Tongue (tissue), 2 donors: ENCODE results near the gene TNFSF11. TPM values are rescaled to one million over a fixed set of nuclear protein-coding genes. Genes with fewer than 3 reads are reported as not detected.
"Not testable (repeated sequence)": the region's sequence is repeated elsewhere in the genome, so short reads cannot be mapped to it uniquely, and the experiment has no call there.

Experiments used
- DNase-seq: peaks from one replicate; pipeline ENCODE4 v3.0.0-alpha.2; 2015
- total RNA-seq: library from RNA; depleted of rRNA; stranded (reverse); fragments of >200 nt; gene quantifications from one replicate; pipeline ENCODE4 v1.2.3, GENCODE V29; 2014

TNFSF11 gene, protein sequence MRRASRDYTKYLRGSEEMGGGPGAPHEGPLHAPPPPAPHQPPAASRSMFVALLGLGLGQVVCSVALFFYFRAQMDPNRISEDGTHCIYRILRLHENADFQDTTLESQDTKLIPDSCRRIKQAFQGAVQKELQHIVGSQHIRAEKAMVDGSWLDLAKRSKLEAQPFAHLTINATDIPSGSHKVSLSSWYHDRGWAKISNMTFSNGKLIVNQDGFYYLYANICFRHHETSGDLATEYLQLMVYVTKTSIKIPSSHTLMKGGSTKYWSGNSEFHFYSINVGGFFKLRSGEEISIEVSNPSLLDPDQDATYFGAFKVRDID
- total RNA-seq: 1.3 TPM

DNA sequence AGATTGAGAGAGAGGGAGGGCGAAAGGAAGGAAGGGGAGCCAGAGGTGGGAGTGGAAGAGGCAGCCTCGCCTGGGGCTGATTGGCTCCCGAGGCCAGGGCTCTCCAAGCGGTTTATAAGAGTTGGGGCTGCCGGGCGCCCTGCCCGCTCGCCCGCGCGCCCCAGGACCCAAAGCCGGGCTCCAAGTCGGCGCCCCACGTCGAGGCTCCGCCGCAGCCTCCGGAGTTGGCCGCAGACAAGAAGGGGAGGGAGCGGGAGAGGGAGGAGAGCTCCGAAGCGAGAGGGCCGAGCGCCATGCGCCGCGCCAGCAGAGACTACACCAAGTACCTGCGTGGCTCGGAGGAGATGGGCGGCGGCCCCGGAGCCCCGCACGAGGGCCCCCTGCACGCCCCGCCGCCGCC, at the start of gene TNFSF11:
TNFSF11 (plus strand) TSS at position 142 of the 400 bp plus-strand sequence; CDS start at position 294, 152 bp downstream.
- DNase-seq: no peak

DNA sequence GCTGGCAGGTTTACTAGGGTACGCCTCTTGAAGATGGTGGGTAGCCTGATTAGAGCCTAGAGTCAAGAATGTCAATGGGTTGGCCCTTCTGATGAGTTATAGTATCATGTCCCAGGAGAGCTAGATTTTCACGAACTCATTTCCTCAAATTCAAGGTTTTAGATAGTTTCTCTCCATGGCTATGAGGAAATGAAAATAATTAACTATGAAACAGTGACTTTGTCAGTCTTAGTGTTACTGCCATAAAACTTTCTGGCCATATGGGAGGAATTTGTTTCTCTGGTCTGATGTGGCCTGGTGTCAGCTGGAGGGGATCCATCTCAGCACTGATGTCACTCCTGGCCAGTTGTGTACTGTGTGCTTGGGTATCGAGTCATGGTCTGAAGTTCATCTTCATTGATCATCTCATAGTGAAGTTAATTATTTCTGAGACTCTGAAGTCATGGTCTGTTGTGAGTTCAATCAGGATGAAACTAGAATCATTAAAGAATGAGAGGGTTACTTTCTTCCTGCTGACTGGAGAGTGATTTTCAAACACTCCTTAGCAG, 49.4 kb upstream of the TNFSF11 start:
- DNase-seq: no peak

DNA sequence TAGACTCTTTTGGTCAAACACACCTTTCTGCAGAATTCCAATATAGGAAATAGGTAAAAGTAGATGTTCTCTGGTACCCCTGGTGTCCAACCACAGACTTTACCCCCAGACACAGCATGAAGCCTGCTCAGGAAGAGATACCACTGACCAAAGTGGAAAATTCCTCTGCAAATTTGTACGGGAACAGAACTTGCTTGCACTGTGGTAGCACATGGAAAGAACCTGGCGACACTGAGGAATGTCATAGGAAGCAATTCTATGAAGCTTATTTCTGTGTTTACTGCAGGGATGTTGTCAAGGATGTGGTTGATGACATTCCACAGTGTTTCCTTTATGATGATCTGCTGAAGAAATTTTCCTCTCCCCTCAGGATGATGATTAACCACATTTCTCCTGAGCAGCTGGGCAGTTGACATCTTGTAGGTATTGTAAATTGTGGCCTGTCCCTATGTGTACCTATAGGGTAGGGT, 48.9 kb upstream of the TNFSF11 start:
- no peak for DNase-seq

DNA sequence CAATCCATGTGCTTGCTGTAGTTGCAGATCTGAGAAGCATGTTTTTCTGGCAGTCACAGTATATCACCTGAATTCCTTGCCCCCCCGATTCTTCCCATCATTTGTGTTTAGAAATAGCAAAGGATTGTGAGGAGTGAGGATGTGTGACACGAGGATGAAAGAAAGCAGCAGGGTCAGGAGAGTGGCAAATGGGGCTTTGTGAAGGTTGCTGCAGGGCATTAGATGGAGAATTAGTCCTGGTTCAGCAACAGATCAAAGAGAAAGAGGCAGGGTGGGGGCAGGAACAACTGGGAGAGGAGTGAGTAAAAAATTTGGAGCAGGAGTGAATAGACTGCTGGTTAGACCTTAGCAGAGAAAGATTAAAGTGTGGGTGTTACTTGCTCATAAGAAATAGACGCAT, 47.7 kb upstream of the TNFSF11 start:
- DNase-seq: no peak

DNA sequence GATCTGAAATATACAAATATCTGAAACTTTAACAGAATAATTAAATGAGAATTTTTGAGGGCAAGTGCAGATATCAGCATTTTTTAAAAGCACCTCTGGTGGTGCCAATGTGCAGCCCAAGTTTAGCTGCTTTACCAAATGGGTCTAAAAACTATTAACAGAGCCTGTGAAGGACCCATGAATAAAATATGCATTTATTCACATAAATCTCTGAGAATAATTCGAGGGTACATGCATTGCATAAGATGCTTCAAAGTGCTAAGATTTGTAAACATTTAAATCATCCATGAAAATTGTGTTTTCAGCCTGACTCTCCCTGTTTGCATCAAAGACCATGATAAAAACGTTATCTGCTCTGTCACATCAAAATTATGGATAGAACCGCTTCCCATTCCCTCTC, 47.1 kb upstream of the TNFSF11 start:
- DNase-seq: no peak

DNA sequence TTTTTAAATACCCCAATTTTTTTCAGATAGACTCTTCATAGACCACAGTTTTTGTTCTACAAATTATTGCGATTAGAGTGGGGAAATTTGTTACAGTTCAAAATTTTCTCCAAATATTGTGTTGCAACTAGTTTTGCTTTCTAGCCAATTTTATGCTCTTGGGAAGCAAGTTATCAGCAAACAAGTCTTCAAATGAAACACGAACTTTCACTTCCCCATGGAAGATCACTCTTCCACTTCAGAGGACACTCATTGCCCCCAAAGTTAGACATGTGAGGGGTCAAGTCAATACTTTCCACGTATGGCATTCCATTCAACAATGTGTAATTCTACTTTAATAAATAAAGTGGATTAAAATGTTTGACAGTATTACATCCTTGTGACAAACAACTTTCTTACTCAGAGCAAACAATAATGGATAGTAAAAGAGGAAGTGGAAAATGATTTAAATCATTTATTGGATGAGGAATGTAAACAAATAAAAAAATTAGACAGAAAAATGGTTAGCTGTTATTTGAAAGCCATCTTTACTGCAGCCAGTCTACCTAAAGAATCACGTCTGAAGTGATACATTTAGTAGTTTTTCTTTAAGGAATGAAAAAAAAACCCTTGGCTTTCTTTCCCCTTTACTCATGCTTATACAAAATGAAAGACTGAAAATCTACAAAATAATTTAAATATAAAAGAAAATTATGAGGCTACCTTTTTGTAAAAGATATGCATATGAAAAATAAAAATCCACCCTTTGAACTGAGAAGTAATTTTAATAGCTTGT, 41.2 kb upstream of the TNFSF11 start:
- no peak for DNase-seq

DNA sequence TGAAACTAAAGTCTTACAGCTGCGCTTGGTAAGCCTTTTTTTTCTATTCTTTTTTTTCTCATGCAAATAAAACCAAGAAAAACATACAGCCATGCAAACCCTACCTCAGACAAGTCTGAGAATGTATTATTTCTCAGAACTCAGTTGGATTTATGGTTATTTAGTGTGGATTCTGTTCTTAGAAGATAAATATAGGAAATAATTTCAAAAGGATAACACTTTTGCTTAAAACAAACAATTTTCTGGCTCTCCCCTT, 40.7 kb upstream of the TNFSF11 start:
- no peak for DNase-seq

DNA sequence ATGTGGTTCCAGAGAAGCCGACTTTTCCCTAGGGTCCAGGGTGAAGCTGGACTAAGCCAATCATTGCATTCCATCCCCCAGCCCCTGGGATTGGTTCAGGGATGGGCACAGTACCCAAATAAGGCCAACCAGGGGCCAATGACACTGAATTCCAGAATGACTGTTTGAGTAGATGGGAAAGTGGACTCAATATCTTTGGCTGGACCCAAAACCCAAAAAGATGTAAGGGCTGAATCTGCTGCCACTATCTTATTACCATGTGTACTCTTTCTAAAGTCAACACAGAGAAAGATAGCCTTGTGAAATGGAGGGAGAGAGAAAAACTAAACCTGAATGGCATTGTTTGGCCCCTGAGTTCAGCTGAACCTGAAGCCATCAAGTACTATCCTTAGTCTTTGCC, 39.2 kb upstream of the TNFSF11 start:
- no peak for DNase-seq

DNA sequence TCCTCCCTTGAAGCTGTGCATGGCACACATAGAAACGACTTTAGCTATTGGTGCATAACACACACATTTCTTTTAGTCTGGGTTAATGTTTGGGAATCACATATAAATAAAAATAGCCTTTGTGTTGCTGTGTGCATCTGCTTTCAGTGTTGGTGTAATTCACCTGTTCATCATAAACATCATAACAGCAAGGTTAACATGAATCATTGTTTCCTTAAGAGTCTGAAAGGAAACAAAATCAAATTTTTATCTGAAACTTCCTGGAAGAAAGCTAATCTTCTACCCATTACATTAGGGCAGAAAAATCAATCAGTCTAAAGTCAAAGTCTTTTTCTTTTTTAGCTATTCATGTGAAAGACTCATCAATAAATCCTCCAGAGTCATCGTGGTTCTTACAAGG, 35.0 kb upstream of the TNFSF11 start:
- DNase-seq: no peak

DNA sequence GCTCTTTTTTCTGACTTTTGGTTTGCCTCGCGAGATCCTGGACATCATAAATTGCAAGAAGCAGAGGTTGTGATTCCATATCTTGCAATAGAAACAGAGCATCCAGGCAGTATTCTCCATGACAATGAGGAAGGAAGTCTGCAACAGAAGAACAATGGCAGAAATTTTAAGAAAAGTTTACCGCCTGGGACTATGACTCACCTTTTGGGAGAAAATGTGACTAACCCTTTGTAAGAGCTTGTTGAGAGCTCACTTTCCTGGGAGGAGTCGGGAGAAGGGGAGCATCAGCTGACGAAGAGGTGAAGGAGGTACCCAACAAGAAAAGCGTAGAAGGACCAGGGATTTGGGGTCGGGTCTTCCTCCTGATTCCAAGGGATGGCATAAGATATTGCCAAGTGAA, 34.3 kb upstream of the TNFSF11 start:
- no peak for DNase-seq

DNA sequence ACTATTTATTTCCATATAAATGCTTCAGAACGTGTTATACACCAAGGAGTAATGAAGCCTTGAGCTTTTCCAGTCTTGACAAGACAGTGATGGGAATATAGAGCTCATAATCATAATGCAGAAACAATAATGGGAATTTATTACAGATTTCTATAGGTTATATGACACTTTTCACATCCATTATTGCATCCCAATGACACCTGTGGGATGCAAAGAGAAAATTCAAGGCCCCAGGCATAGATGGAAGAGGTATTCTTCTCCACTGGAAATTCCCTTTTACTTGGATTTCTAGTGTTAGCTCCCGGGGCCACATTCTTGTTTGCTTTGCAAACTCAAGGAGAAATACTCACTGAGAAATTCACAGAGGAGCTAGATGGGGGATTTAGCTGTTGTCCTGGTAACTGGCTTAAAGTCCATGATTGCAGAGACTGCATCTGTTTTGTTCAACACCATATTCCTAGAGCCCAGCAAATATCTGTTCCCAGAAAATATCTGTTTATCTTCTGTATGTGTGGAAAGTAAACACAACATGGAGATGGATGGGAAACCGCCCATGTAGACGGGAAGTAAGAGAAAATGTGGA, 30.6 kb upstream of the TNFSF11 start:
- no peak for DNase-seq

DNA sequence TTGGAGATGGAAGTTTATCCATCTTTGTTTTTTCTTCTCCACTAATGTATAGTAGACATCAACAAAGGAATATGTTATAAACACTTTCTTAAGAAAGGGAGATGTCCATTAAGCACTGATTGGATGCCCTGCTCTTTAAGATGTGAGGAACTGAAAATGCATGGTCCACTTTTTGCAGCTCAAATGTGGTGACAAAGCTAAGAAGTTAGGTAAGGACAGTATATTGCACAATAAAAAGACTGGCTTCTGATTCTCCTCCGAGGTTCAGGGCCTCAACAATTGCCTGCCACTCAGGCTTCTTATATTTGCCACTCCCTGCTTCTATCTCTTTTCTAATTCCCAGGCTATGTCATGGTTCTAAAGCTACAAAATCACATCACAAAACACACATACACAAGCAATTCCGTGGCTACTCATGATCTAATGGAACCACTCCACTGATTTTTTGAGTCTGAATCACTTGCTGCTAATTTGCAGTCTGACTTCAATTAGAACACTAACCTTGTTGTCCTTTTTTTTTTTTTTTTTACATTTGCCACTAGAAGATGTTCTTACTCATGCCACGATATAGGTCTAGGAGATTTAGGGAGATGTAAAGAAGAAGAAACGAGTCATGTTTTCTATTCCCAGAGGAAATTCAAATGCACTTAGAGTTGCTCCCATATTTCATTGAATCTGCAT, 29.6 kb upstream of the TNFSF11 start:
- DNase-seq: no peak

DNA sequence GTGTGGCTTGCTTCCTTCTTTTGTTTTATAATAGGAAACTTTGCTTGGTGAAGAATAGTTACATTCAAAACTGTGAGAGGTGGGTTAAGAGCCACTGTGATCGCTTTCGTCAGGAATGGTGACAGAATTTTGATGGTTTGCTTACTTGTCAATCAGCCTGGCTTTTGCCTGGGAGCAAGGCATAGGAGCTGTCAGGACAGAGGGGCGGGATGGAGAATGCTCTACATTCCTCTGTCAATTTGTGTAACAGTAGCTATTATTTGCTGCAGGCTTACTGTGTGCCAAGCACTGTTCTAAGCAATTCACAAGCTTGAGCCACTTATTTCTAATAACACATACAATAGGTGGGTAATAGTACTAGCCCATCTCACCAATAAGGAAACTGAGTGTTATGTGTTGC, 28.1 kb upstream of the TNFSF11 start:
- DNase-seq: no peak

DNA sequence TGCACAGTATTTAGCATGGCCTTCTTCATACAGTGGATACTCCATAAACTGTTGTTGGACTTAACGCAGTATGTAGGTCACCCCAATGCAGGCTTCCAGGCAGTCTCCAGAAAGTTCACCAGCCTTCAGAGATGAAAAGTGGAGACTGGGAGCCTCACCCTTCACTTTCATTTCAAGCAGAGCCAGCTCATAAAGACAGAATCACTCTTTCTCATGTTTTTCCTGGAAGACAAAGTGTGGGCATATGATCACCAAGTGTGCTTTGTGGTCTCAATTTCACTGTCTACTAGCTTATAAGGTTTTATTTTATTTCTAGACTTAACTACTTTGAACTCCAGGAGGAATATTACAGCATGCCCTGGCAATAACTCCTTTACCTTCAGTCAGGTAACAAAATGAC, 26.3 kb upstream of the TNFSF11 start:
- DNase-seq: no peak

DNA sequence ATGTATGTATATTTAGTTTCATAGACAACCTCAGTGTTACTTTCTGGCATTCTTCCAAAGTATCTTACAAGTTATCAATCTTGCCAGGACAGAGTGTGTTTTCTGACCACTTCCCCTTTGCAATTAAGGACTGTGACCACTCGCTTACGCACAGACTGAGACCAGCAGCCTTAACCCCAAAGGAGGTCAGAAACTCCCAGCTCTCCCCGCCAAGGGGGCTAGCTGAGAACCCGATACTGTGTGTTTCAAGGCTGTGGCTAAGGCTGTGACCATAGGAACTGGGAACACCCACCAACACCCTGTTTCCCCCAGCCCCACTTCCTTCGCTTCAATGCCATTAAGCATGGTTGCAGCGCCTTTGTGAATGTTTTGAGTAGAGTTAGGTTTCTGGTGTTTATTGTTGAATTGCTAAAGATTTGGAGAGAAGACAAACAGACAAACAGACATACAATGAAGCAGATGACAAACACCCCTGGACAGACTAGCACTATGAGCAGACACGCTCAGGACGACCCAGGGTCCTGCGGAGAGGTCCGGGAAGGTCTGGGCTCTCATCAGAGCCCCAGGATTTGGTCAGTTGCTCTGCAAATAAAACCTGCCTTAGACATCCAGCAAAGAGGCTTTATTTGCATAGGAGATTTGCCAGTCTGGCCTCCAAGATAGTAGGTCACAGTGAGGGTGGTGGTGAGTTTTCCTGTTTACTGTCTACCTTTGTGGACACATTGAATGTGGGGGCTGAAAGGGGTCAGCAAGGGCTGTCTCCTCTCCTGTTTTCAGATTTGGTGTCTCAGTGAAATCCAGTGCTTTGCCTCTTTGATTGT, 25.0 kb upstream of the TNFSF11 start:
- DNase-seq: peak; percentile 2

DNA sequence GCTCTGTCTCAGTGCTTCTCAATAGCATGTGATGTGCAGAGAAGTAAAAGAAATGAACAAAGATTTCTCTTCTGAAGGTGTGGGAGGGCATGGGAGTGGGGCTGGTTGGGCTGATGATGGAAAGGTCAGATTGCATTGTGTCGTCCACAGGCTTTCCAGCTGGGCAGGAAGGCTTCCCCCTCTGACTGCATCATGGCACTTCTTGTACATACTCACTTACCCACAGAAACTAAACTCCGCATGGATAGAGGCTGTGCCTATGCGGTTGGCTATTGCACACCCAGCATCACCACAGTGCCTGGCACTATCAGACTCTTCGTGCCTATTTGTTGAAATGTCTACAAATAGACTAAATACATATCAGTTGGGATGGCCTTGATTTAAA, 24.4 kb upstream of the TNFSF11 start:
- no peak for DNase-seq

DNA sequence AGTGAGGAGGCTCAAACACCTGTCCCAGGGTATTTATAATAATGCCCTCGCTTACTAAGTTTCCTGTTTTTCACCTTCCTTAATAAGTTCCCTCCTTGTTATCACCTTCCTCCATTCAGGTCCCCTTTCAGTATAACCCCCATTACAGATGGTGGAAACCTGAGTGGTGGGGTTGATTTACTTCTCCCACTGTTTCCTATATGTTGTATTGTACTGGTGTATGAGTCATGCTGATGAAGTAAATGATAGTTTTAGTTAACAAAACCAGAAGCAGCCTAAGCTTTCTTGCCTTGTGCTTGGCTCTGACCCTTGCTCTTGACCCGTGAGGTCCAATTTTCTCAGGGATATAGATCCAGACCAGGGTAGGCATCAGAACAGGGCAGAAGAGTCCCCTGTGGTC, 22.3 kb upstream of the TNFSF11 start:
- DNase-seq: no peak

DNA sequence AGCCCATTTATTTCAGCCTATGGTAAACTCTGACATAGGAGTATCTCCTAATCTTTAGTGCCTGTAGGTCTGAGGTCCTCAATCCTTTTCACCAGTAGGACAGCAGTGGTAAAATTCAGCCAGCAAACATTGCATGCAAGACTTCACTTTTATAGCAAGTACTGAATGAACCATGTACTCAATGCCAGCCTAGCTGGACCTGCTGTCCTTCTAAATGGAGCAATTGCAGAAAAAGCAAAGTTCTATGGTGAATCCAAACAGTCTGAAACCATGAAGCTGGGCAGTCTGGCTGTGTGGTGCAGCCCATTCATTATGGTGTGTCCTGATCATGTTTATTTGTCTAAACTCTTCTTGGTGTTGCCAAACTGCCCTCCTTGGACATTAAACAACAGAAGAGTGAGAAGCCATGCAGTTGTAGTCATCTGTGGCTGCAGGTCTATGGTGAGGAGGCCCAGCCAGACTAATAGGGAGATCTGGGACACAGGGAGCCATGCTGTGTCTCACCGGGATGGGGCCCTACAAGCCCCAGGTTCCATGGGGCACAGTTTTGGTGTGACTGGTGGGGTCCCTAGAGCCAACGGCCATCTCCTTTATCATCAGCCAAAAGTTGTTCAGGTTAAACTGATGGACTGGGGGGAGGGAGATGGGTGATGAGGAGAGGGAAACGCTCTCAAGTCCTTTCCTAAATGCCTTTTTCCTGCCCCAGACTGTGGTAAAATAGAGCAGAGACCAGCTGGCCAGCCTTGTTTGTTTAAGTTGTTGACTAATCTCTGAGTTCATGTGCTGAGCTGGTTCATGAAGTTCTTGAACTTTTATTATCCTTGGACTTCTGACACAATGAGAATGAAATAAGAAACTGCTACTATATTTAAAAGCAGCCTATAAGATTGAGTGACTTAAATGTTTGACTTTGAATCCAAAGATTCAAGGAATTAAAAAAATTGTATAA, 20.6 kb upstream of the TNFSF11 start:
- DNase-seq: no peak

DNA sequence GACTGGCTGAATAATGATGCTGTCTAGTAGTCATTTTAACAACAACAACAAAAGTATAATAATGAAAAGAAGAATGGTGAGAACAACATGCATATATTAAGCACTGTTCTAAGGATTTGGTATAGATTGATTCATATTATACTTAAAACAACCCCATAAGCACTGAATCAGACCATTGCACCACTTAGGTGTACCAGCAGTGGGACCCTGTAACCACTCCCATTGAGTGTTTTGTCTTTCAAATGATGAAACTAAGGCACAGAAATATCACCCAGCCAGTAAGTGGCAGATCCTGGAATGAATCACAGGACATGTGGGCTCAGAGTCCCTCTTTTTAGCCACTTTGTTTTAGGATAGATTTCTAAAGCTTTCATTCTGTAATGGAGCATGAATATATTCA, 14.9 kb upstream of the TNFSF11 start:
- DNase-seq: no peak

DNA sequence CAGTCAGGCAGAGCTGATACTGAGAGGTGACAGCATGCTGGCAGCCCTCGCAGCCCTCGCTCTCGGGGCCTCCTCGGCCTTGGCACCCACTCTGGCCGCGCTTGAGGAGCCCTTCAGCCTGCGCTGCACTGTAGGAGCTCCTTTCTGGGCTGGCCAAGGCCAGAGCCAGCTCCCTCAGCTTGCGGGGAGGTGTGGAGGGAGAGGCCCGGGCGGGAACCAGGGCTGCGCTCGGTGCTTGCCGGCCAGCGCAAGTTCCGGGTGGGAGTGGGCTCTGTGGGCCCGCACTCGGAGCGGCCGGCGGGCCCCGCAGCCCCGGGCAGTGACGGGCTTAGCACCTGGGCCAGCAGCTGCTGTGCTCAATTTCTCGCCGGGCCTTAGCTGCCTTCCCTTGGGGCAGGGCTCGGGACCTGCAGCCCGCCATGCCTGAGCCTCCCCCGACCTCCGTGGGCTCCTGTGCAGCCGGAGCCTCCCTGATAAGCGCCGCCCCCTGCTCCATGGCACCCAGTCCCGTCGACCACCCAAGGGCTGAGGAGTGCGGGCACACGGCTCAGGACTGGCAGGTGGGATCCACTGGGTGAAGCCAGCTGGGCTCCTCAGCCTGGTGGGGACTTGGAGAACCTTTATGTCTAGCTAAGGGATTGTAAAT, 14.3 kb upstream of the TNFSF11 start:
- DNase-seq: not testable (repeated sequence)
